Left colon (tissue), 2 donors: ENCODE data around the gene CDH23. TPM values are rescaled to one million over a fixed set of nuclear protein-coding genes. Genes with fewer than 3 reads are reported as not detected.
"Not testable (repeated sequence)": the region's sequence is repeated elsewhere in the genome, so short reads cannot be mapped to it uniquely, and the experiment has no call there.

Experiments
- ATAC-seq: fragments of 200-7000 bp; cut with Tn5 transposase; one replicate; pipeline ENCODE4 v1.9.1; 2020; ENCODE audit warnings: mild to moderate bottlenecking, moderate library complexity
- DNase-seq, 2 donors: peaks; one replicate each; pipeline ENCODE4 v3.0.0-alpha.2; 2020
- intact Hi-C, 2 donors: fragments of 100-400 bp; cut with DNase I in 1 of 2; cut with micrococcal nuclease in 1 of 2; formaldehyde crosslinking; loops; one replicate each; pipeline versions ENCODE4 v1.11.2 to v1.14.0; 2022; cut with DNase I, micrococcal nuclease
- total RNA-seq, 2 donors: library from RNA; stranded (reverse); fragmentation: NEBNext Ultra II Directional; extraction: Animal tissue kit (Norgen Biotek cat#: 25700); gene quantifications; one replicate each; pipeline ENCODE4 v1.2.1, GENCODE V29; 2021
- donor health status: DM: no; HTN: no; CAD: no.
- donor health status: DM: yes; HTN: yes; CAD: no.

The CDH23 gene
- total RNA-seq, 2 donors from 2014 or later = 2.2 to 2.5 TPM

DNA sequence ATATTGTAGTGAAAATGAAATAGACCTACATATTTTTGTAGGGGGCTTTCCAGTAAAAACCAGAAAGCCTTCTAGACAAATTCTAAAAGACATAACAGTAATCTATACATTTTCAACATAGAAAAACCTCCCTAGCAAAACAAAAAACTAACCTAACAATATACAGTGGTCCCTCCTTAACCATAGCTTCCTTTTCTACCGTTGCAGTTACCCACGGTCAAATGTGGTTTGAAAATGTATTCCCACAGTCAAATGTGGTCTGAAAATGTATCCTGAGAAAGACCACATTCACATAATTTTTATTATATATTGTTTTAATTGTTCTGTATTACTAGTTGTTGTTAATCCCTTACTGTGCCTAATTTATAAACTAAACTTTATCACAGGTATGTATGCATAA lies 448.0 kb downstream of the CDH23 start:
- no peak for ATAC-seq
- DNase-seq = no peak
- intact Hi-C loops = no loop called here

DNA sequence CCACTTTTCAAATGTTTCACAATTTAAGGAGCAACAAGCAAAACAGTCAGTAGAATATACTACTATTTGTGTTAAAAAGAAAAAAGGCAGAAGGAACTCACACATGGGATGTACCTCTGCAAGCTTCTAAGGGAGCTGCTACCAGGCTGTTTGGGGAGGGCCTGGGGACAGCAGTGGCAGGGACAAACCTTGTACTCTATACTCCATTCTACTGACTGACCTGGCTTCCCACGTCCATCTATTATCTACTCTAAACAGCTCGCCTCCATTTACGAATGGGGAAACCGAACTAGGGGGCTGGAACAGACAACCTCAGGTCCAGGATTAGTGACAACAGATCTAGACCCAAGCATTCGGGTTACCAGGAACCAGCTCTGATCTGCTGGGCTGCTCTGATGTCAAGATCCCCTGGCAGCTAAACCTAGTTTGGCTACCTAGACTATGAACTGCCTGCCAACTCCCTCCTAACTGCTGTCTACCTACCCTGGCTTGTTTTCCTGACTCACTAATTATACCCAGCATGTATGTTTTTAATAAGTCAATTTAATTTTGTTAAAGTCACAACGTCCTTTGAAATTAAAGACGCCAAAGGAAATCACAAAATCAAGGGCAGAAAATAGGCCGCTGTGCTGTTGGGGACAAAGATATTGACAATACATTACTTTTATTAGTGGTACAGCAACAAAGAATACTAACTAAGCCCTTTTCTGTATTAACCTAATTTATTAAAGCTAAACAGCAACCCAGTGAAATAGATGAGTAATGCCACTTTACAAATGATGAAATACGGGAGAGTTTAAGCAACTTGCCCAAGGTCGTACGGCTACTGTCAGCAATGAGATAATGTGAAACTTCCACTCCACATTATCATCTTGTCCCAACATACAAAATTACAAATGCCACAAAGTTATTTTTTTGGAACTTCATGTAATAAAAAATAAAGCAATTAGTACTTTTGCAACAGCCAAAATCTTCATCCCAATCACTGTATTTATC lies 449.0 kb downstream of the CDH23 start:
- no peak for ATAC-seq
- no peak for DNase-seq
- intact Hi-C loops = no loop called here

DNA sequence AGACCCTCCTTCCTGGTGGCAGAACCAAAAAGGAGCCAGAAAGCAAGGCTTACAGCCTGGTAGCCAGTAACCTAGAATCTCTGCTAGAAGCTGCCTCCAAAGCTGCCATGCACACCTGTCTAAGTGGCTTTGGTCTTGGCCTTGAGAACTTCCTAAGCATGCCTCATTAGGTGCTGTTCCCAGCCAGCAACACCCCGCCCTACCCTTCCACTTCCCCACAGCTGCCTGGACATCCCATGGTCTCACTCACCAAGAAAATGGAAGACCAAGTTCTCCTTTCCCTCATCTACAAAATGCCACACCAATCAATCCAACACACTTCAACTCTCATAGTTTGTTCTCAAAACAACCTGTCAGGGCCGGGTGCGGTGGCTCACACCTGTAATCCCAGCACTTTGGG lies 450.1 kb downstream of the CDH23 start:
- ATAC-seq (no peak), DNase-seq (no peak)
- intact Hi-C loops = no loop called here

DNA sequence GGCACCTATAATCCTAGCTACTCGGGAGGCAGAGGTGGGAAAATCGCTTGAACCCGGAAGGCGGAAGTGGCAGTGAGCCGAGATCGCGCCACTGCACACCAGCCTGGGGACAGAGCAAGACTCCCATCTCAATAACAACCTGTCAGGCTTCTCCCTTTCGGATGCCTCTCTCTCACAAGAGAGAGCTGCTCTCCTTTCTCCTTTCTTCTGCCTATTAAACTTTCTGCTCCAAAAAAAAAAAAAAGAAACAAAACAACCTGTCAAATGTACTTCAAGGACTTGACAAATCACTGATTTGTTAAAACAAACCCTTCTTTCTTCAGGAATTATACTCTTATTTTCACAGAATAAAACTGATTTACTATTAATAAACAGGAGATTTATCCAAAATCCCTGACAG lies 450.7 kb downstream of the CDH23 start:
- intact Hi-C loops = no loop called here
- ATAC-seq = no peak
- no peak for DNase-seq

DNA sequence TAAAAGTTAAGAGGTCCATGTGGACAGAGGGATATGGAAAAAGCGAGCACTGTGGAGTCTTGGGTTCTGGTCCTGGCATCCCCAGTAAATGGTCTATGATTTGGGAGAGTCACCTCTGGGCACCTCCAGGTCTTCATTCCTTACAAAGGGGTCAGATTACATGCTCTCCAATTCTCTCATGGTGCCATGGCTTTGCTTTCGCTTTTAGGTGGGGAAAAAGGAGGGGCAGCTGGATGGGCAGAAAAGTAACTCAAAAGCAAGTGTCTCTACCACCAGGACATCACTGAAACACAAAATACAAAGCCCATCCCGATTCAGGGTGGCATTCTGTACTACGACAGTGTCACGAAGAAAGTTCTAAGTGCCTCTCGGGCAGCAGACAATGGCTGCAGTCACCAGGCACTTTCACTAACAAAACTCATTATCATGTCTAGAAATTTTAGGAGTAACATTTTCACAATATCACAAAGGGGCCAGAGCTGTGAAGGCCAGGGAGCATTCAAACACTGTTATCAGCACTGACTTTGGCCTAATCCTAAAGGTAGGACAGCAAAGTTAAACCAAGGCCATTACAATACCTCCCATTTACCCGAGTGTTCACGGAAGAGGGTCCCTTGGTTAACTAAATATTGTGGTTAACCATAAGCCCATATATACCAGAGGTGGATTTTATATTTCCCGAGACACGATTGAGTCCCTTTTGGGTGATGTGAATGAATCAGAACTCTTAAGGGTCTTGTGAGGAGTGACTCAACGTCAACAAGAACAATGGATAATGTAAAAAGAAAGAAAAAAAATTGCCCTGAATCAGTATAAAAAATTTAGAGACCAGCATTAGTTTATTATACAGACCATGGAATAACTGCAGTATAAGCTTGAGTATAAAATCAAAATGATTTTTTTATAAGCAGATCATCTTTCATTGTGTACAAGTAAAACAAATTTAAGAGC lies 451.9 kb downstream of the CDH23 start:
- DNase-seq (no peak), ATAC-seq (no peak)
- intact Hi-C loops = no loop called here

DNA sequence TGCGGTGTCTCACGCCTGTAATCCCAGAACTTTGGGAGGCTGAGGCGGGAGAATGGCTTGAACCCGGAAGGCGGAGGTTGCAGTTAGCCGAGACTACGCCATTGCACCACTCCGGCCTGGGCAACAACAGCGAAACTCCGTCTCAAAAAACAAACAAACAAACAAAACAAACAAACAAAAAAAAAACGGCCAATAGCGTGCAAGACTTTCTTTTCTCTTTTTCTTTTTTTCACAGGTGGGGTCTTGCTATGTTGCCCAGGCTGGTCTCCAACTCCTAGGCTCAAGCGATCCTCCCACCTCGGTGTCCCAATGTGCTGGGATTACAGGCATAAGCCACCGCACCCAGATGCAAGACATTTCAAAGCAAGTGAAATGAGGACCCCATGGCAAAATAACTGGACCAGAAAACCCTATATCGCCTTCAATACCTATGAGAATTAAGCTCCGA lies 452.8 kb downstream of the CDH23 start:
- ATAC-seq (no peak), DNase-seq (no peak)
- intact Hi-C loops = no loop called here

DNA sequence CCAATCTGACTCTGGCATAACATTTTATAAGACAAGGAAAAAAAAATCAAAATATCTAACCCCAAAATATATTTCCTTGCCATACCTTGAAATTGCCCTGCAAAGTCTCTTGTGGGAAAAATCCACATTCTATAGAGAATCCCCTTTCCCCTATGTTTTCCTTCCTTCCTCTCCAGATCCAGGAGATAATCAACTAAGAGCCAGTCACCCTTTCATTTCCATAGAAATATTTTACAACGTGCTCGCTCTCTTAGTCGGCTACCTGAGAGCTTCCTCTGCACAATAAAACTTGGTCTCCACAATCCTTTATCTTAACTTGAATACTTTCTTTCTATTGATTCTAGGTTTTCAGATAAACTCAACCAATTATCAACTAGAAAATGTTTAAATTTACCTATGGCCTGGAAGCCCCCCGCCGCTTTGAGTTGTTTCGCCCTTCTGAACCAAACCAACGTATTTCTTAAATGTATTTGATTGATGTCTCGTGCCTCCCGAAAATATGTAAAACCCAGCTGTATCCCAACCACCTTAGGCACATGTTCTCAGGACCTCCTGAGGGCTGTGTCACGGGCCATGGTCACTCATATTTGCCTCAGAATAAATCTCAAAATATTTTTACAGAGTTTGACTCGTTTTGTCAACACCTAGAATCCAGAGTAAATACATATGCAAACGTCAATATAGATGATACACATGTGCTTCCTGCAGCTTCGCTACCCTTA lies 453.5 kb downstream of the CDH23 start:
- peak; percentile 43 for ATAC-seq
- no peak for DNase-seq
- intact Hi-C loops = no loop called here

DNA sequence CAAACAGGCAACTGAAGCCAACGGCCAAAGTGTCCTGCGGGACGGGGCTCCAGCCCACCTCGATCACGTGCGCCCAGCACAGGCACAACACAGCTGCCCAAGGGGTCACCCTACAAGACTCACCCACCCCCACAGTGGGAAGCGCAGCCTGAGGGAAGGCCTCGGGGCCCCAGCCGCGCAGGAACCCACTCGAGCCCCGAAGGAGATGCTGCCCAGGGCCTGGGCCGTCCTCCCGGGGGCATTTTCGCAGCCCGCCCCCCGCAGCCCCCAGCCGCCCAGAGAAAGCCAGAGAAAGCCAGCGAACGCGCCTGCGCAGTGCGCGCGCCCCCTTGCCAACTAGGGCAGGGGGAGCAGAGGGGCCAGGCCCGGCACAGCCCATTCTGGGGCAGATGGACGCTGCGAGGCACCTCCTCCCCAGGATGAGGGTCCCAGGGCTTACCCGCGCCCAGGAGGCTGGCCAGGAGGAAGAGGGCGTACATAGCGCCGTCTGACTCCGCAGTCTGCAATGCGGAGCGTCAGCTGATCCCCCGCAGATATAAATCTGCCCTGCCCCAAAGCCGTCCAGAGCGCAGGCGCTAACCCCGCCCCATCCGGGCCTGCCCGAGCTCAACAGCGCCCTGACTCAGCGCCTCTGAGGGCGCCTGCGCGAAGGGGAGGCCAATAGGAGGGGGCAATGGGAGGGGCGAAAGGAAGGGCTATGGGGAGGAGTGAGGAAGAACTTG lies 454.2 kb downstream of the CDH23 start, which contains the start of gene PSAP:
PSAP (minus strand) TSS at position 509 of the 722 bp plus-strand sequence; CDS start at position 479, 30 bp downstream.
- DNase-seq (peak; percentile 99), ATAC-seq (peak; percentile 95)
- intact Hi-C loops = no loop called here

DNA sequence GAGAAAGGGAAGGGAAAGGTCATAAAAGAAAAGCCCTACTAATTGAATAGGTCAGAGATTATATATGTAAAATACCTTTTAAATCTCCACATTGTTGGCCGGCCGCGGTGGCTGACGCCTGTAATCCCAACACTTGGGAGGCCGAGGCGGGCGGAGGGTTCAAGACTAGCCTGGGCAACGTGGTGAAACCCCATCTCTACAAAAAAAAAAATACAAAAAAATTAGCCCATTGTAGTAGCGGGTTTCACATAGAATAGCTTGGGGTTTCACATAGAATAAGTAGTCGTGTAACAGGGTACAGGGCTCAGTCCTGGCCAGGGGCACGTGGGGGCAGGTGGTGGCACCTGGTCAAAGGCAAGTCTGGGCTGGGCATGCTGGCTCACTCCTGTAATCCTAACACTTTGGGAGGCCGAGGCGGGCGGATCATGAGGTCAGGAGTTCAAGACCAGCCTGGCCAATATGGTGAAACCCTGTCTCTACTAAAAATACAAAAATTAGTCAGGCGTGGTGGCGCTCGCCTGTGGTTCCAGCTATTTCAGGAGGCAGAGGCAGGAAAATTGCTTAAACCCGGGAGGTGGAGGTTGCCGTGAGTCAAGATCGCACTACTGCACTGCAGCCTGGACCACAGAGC lies 454.9 kb downstream of the CDH23 start:
- DNase-seq, ATAC-seq, intact Hi-C loops: not testable (repeated sequence)

DNA sequence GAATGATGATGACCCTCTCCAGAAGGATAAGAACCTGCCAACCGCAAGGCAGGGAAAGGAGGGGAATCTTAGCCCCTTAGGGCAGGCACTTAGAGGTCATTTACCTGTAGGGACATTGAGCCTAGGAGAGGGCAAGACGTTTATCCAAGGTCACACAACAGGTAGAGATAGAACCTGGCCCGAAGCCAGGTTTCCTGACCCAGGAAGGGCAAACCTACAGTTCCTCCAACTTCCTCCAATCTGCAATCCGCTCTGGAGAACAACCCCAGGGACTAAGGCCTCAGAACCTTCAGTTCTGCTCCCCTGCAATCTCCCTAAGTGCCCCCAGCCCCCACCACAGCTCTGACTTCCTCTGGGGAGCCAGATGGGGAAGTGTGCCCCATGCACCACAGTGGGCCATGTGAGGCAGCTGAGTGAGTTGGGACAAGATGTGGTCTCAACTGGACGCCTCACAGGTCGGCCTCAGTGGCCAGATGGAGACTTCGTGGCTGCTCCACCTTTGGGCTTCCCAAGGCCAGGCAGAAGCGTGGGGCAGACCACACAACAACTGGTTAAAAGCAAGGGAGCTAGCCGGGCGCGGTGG lies 455.7 kb downstream of the CDH23 start:
- peak; percentile 5 for ATAC-seq
- DNase-seq = peak; percentile 45 to 56
- intact Hi-C loops = no loop called here

DNA sequence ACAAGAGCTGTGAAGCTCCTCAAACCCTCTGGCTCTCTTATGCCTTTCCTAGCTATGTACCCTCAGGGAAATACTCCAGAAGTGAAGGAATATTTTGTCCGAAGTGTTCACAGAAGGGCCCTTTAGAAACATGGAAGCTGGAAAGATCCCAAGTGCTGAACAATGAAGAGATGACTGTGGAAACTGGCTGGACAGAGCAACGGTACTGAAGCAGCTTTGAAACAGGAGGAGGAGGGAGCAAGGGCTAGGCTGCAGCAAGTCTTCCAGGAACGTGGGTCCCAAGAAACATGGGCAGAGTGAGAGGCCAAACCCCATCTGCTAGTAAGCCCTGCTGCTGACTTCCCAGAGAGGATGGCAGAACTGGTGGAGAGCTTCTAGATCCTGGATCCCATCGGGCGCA lies 457.3 kb downstream of the CDH23 start:
- intact Hi-C loops = no loop called here
- DNase-seq (no peak), ATAC-seq (no peak)

DNA sequence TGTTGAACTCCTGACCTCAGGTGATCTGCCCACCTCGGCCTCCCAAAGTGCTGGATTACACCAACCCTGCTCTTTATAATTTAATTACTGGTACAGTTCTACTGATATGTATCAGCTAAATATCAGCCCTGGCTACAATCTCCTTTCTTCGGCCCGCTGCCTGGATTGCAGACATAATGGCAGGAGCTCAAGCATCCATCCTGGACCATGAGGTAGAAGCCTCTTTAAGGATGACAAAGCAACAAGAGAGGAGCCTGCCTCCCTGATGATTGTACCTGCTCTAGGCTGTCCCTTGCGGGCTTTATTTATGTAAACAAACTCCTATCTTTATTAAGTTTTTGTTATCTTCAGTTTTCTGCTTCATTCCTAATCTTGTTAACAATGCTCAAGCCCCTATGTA lies 459.9 kb downstream of the CDH23 start:
- intact Hi-C loops = no loop called here
- DNase-seq (no peak), ATAC-seq (no peak)

DNA sequence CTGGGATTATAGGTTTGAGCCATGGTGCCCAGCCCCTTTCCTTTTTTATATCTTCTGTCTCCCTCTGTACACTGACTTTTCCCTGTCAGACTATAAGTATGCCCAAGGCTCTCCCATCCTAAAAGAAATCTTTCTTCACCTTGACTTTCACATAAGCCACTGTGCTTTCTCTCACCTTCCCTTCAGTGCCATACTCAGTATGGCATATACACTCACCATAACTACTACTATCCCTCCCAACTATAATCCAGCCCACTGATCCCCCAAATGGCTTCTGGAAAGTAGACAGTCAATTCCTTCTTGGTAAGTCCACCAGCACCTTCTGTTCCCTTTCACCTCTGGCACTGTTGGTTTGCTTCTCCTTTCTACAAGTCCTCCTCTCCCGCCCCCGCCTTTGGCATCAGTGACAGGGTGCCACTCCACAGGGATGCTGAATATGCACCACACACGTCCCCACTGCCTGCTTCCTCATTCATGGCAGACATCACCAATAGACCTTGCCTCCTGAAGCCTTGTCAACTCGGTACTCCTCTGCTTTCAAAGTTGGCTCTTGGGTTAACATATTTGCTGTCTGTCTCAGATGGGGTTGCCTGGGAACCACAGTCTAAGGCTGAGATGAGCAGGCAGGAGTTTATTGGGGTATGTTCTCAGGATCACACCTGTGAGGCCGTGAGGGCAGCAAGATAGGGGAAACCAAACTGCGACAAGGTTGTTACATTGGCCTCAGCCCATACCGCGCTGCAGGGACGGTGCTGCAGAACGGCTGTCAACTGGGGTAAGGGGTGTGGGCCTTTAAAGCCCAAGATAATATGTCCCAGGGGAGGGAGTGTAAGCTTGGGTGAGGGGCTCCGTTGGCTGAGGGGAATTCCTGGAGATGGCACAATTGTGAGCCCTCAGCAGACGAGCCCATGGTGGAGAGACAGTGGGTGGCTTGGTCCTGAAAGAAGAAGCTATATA lies 461.5 kb downstream of the CDH23 start:
- intact Hi-C loops = no loop called here
- ATAC-seq (no peak), DNase-seq (no peak)

DNA sequence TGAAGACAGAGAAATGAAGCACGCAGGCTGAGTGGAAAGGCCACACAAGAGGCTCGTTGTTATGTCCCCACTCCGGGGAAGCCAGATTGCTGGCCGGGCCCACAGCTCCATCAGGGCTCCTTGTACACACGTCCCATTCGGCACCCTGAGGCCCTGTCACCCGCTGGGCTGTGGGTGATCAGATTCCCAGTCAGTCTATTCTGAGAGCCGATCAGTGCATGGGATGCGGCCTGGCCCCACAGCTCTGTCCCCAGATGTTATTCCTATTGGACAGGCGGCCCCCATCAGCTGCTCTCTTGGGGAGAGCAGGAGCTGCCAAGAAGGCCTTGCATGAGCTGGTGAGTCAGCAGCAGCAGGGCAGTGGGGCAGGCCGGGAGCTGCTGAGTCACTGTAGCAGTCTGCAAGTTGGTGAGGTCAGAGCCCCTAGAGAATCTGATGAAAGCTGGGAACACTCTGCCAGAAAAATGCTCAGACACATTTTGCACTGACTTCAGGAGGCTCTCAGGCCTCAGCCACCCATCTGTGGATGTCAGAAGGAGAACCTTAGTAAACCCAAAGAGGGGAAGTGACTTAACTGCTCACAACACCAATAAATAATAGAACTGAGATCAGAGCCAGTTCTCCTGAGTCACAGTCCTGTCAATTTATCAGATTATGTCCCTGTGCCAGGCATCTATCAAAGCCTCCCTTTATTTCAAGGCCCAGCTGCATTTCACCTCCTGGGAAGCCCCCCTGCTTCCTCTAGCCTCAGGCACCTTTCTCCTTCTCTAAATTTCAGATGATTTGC lies 463.7 kb downstream of the CDH23 start:
- DNase-seq = peak; percentile 65 to 93
- intact Hi-C loops = no loop called here
- peak; percentile 75 for ATAC-seq

DNA sequence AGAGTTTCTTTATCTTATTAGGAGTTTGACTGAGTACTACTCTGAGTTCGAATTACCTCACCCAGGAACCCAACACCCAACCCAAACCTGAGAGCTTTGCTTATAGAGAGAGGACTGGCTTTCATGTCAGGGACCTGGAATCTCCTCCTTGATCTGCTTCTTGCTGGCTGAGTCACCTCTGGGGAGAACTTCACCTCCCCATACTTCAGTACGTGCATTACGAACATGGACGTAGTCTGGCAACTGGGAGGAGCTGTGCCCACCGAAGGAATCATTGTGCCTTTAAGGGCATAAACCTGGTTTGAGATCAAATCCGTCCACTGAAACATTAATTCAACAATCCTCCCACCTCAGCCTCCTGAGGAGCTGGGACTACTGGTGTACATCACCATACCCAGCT lies 466.5 kb downstream of the CDH23 start:
- DNase-seq = no peak
- ATAC-seq = no peak
- intact Hi-C loops = no loop called here
